Measurements from ENCODE around the gene CHCHD6. TPM values are rescaled to one million over a fixed set of nuclear protein-coding genes. Genes with fewer than 3 reads are reported as not detected.

CHCHD6 gene
- total RNA-seq, 1 donor, result 9.1 TPM

GRCh38 chr3:126659915-126660886, 43.8 kb upstream of the CHCHD6 start:
- no peak overlapping the region for H3K4me3 ChIP-seq (ENCODE audit: low read depth, low read length)
- peak; percentile 22 for TF ChIP-seq CTCF (IDR thresholded peaks at IDR 0.05; ENCODE audit: insufficient read depth, low read depth, low read length)
- no peak for DNase-seq (ENCODE audit: low read depth)

- no peak overlapping the region for H3K4me3 ChIP-seq (ENCODE audit: low read depth, low read length)
- DNase-seq (ENCODE audit: low read depth), result no peak
- no peak for TF ChIP-seq CTCF (IDR thresholded peaks at IDR 0.05; ENCODE audit: insufficient read depth, low read depth, low read length)
Observed at GRCh38 chr3:126661532-126662364, 42.3 kb upstream of the CHCHD6 start.

GRCh38 chr3:126663257-126663656, 40.8 kb upstream of the CHCHD6 start:
- no peak for DNase-seq (ENCODE audit: low read depth)
- no peak for TF ChIP-seq CTCF (IDR thresholded peaks at IDR 0.05; ENCODE audit: insufficient read depth, low read depth, low read length)
- no peak overlapping the region for H3K4me3 ChIP-seq (ENCODE audit: low read depth, low read length)

- no peak overlapping the region for H3K4me3 ChIP-seq (ENCODE audit: low read depth, low read length)
- DNase-seq (ENCODE audit: low read depth), result no peak
Observed at GRCh38 chr3:126663750-126664149, 40.3 kb upstream of the CHCHD6 start.

GRCh38 chr3:126664591-126665214, 39.3 kb upstream of the CHCHD6 start:
- DNase-seq (ENCODE audit: low read depth), result no peak
- TF ChIP-seq CTCF (IDR thresholded peaks at IDR 0.05; ENCODE audit: insufficient read depth, low read depth, low read length), result peak; percentile 10
- no peak overlapping the region for H3K4me3 ChIP-seq (ENCODE audit: low read depth, low read length)

More at GRCh38 chr3:126663750-126664149, 40.3 kb upstream of the CHCHD6 start:
- TF ChIP-seq CTCF (IDR thresholded peaks at IDR 0.05; ENCODE audit: insufficient read depth, low read depth, low read length), result no peak

GRCh38 chr3:126665221-126665936, 38.7 kb upstream of the CHCHD6 start:
- TF ChIP-seq CTCF (IDR thresholded peaks at IDR 0.05; ENCODE audit: insufficient read depth, low read depth, low read length), result no peak
- no peak overlapping the region for H3K4me3 ChIP-seq (ENCODE audit: low read depth, low read length)
- no peak for DNase-seq (ENCODE audit: low read depth)

All from fibroblast of villous mesenchyme (primary cell).